AG04449 (cell line): ENCODE measurements around the gene PSMC3.
"Not testable (repeated sequence)": the region's sequence is repeated elsewhere in the genome, so short reads cannot be mapped to it uniquely, and the experiment has no call there.

Experiments used
- CTCF ChIA-PET: fragments of 350-600 bp; formaldehyde crosslinking; extraction: SDS; loops from one replicate; lab custom pipeline; 2021; ENCODE audit warnings: antibody characterized with exemption; lab: Yijun Ruan, JAX
- POLR2A ChIA-PET: fragments of 400-600, 350-600 bp; formaldehyde crosslinking; extraction: SDS; loops from one replicate; lab custom pipeline; 2020; ENCODE audit warnings: antibody characterized with exemption, inconsistent platforms; lab: Yijun Ruan, JAX
- DNase-seq: peaks from one replicate; pipeline ENCODE4 v3.0.0-alpha.2; 2010; ENCODE audit warnings: low read depth, low spot score
- H3K4me3 ChIP-seq: 2 replicates; pipeline ENCODE4 v1.5.1; 2011; ENCODE audit warnings: low read depth, mild to moderate bottlenecking, control low read depth, low read length
- CTCF ChIP-seq: IDR thresholded peaks from one replicate; pipeline ENCODE4 v1.5.1; 2011; ENCODE audit warnings: mild to moderate bottlenecking, moderate library complexity, low read length, control low read depth, inconsistent platforms; ENCODE audit not compliant: insufficient read depth; ENCODE audit errors: missing control alignments

PSMC3 gene

GRCh38 chr11:47466701-47467250 lies 40.5 kb upstream of the PSMC3 start:
- no peak for TF ChIP-seq CTCF
- no peak for DNase-seq
- ChIA-PET POLR2A (no interaction called here), CTCF (interaction anchor here (1.2 to 5.9 kb wide), 3 partner anchors 12 to 150 kb away, joined by 3 to 37 read pairs (median 3); no protein-coding TSS in a partner anchor)
- no peak overlapping the region for H3K4me3 ChIP-seq

GRCh38 chr11:47466201-47466600 lies 40.0 kb upstream of the PSMC3 start:
- CTCF ChIA-PET, result interaction anchor here (1.3 to 5.9 kb wide), 2 partner anchors 12 to 151 kb away, joined by 3 to 37 read pairs; no protein-coding TSS in a partner anchor
- POLR2A ChIA-PET, result no interaction called here
- no peak overlapping the region for H3K4me3 ChIP-seq
- no peak for DNase-seq
- TF ChIP-seq CTCF, result no peak

GRCh38 chr11:47464483-47464882 lies 38.2 kb upstream of the PSMC3 start:
- no peak overlapping the region for H3K4me3 ChIP-seq
- TF ChIP-seq CTCF, result no peak
- ChIA-PET POLR2A (no interaction called here), CTCF (interaction anchor here (1.1 to 5.9 kb wide), 3 partner anchors 10 to 90 kb away, joined by 3 to 37 read pairs (median 6); partner anchors contain the start of gene RAPSN)
- DNase-seq, result no peak

GRCh38 chr11:47461876-47462275 lies 35.6 kb upstream of the PSMC3 start:
- no peak for TF ChIP-seq CTCF
- POLR2A ChIA-PET, result no interaction called here
- no peak overlapping the region for H3K4me3 ChIP-seq
- no peak for DNase-seq
- CTCF ChIA-PET, result interaction anchor here (0.7 to 5.9 kb wide), 4 partner anchors 8 to 87 kb away, joined by 3 to 37 read pairs (median 3); no protein-coding TSS in a partner anchor

- no peak overlapping the region for H3K4me3 ChIP-seq
- DNase-seq, result no peak
- ChIA-PET POLR2A (no interaction called here), CTCF (interaction anchor here (1.7 kb wide), 1 partner anchor 87 kb away, joined by 10 read pairs; no protein-coding TSS in a partner anchor)
- no peak for TF ChIP-seq CTCF
Observed at GRCh38 chr11:47460571-47461235, 34.5 kb upstream of the PSMC3 start.

- POLR2A ChIA-PET, H3K4me3 ChIP-seq: not testable (repeated sequence)
- TF ChIP-seq CTCF, result peak; percentile 74
- CTCF ChIA-PET, result interaction anchor here (0.6 to 8.5 kb wide), 17 partner anchors 8 to 276 kb away, joined by 3 to 118 read pairs (median 4); partner anchors contain the start of gene PTPMT1
- DNase-seq, result peak; percentile 38
Observed at GRCh38 chr11:47454258-47454671, 28.0 kb upstream of the PSMC3 start.
